ENCODE results near the gene F8A2.
"Not testable (repeated sequence)": the region's sequence is repeated elsewhere in the genome, so short reads cannot be mapped to it uniquely, and the experiment has no call there.

The F8A2 gene

DNA sequence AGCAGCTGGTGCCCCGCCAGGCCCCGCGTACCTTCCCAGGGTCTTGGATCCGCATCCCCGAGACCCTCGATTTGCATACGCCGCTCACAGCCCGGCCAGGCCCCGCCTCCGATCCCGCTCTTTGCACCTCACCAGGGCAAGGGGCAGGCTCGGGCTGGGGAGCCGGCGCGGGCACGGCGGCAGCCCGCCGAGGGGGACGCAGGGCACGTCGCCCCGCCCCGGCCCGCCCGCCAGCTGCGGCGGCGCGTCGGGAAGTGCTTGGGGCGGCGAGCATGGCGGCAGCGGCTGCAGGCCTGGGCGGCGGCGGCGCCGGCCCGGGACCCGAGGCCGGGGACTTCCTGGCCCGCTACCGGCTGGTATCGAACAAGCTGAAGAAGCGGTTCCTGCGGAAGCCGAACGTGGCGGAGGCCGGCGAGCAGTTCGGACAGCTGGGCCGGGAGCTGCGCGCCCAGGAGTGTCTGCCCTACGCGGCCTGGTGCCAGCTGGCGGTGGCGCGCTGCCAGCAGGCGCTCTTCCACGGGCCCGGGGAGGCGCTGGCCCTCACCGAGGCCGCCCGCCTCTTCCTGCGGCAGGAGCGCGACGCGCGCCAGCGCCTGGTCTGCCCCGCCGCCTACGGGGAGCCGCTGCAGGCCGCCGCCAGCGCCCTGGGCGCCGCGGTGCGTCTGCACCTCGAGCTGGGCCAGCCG is at the start of gene F8A2:
Gene F8A2, plus strand, starts transcription at position 253 of the 686 bp plus-strand sequence. Its CDS starts 20 bp downstream, at position 273.
- DNase-seq (ENCODE audit: low read depth in 2 of 2) = not testable (repeated sequence)

DNA sequence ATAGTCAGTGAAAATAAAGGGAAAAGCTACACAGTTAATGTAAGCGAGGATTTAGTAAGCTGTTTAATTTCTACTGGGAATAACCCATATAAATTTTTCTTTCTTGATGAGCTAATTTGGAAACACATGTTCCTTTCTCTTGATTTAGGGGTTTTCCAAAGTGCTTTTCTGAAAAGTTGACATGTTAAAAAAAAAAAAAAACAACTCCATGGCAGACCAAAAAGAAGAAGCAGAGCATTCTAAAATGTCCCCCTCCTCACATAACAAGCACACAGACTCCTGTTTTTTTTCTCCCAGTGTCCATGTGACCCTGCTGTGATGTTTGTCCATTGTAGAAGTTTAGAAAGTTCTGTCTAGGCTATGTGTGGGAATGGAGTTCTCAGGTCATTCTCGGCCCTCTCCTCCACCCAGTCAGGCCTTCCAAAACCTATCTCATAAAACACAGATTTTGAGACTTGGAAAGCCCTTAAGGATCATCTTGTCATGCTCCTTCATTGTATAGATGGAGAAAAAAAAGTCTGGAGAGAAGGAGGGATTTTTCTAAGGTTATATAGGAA is 48.3 kb upstream of the F8A2 start:
- no peak for DNase-seq (ENCODE audit: low read depth in 2 of 2)

DNA sequence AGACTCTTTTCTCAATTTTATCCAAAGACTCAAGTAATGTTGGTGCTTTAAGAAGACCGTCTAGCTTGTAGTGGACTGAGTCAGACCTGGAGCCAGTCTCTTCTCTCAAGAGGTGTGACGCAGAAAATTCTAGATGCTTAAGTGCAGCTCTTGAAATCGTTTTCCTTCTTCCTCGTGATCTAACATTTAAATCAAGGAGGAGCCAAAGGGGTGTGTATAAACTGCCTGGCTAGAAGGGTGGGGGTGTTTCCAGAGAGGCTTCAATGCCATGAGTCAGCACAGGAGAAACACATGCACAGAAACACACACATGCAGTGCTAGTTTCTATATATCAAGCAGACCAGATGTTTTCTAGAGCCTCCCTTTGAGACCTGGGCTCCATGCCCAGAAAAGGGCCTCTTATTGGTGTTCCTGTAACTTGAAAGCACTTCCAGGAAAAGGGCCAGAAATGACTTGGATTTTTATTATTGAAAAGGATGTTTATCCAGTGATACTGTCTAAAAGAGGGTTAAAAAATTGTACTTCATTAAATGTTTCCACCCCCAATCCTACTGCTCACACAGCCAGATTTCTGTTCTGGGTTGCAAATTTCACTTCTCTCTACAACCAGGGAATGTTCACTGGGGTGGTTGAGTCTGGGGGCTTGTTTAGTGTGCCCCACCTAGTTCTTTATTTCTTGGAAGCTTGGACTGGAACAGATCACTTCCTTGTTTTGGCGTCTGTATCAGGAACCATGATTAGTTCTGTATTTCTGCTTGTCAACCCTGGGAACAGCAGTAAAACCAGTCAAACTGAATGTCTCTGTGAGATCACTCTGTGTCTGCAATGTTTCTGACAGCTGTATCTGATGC is 47.2 kb upstream of the F8A2 start, which contains the start of gene CLIC2:
Gene CLIC2, minus strand, starts transcription at position 129 of the 851 bp plus-strand sequence. CDS start 187 bp downstream, outside the sequence.
- DNase-seq (ENCODE audit: low read depth in 2 of 2) = peak; percentile 71 to 73

DNA sequence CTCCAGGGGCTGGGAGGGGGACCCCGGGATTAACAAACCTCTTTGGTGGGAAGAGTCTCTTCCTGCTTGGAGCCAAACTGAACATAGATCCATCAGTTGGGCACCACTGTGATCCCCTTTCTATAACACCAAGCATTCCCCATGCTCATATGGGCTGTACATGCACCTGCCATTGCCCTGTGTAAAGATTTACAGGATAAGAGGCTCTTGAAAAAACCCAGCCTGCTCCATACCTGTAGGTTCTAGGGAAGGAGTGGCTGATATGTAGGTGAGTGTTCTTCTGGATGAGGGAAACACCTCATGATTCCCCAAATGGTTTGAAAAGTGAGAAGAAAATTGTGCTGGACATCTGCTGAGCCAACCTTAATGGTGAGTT is 46.6 kb upstream of the F8A2 start:
- not testable (repeated sequence) for DNase-seq (ENCODE audit: low read depth in 2 of 2)

DNA sequence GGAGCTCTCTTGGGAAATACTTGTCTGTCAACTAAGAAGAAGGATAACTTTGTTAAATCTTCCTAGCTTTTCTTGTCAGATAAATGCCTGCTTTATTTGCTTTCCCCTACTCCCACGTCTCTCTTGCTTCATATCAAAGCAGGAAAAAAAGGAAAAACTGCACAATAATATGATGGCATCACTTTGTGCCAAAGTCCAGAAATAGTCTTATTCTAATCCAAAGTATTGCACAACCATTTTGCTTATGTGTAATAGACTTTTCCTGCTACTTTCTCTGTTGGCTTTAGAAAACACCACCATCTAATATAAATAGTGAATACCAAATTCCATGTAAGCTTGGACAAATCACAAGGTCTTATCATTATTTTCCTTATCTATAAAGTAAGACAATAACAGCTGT is 36.2 kb upstream of the F8A2 start:
- not testable (repeated sequence) for DNase-seq (ENCODE audit: low read depth in 2 of 2)

DNA sequence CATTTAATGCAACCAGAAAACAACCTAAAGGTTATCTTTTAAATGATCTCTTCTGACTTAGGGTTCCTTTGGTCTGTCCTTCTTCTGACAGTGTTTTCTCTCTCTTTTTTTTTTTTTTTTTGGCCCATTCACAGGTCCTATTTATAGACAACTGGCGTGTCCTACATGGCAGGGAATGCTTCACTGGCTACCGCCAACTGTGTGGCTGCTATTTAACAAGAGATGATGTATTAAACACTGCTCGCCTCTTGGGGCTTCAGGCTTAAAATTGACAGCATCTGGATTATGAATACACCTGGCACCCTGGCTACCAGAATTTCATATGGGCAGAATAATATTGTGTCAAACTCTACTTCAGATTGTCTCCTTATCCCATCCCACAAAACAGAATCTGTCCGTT is 32.4 kb upstream of the F8A2 start:
- not testable (repeated sequence) for DNase-seq (ENCODE audit: low read depth in 2 of 2)

DNA sequence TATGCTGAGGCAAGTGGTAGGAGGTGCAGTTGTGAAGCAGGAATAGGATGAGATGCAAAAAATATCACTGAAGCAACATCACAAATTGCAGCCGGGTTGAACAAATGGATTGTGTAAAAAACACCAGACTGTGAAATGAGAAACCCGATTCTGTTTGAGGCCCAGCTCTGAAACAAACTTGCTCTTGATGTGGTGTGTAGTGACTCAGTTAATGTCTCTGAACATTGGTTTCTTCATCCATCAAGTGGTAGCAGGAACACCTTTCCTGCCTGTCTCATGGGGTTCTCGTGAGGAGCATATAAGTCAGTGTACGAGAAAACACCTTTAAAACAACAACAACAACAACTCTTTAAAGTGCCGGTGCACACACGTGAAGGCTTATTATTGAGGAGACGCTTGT is 18.2 kb upstream of the F8A2 start:
- DNase-seq (ENCODE audit: low read depth in 2 of 2) = not testable (repeated sequence)

DNA sequence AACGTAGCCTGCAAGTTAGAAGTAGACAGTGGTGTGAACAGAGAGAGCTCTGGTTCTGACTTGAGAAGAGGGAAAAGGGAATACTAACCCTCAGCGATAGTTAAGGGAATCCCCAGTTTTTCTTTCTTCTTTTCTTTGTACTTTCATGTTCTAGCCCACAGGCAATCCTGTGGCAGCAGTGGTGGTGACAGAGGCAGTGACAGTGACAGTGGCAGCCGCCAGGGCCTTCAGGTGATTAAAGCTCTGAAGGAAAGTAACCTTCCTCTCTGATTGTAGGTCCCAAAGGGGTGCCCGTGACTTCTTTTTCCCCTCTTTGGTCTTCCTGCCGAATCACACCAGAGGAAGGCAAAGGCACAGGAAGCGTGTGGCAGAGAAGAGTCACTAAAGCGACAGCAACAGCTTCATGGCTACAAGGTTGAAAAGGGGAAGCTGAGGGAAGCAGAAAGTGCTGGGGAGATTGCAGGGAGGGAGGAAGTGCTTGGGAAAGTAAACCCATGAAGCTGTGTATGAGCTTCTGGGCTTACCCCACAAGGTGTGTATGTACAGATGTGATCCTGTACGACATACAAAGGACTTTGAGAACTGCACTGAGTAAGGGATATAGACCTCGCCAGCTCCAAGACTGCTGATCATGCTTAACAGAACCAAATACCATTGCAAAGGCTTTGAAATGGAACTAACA is 8.0 kb upstream of the F8A2 start:
- DNase-seq (ENCODE audit: low read depth in 2 of 2) = not testable (repeated sequence)

DNA sequence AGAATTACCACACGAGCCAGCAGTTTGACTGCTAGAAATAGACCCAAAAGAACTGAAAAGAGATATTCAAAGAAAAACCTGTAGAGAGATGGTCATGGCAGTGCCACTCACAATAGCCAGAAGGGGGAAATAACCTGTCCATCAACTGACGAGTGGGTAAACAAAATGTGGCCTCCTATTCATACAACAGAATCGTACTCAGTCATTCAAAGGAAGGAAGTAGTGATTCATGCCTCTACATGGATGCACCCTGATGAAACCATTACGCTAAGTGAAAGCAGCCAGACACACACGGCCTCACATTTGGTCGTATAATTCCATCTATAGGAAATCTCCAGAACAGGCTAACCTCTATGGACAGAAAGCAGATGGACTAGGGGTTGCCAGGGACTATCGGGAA is 2.1 kb upstream of the F8A2 start:
- DNase-seq (ENCODE audit: low read depth in 2 of 2) = not testable (repeated sequence)

DNA sequence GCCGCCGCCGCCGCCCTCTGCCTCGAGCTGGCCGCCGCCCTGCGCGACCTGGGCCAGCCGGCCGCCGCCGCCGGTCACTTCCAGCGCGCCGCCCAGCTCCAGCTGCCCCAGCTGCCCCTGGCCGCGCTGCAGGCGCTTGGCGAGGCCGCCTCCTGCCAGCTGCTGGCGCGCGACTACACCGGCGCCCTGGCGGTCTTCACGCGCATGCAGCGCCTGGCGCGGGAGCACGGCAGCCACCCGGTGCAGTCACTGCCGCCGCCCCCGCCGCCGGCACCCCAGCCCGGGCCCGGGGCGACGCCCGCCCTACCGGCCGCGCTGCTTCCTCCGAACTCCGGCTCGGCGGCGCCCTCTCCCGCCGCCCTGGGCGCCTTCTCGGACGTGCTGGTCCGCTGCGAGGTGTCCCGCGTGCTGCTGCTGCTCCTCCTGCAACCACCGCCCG is 653 bp downstream of the F8A2 start:
- DNase-seq (ENCODE audit: low read depth in 2 of 2) = not testable (repeated sequence)

DNA sequence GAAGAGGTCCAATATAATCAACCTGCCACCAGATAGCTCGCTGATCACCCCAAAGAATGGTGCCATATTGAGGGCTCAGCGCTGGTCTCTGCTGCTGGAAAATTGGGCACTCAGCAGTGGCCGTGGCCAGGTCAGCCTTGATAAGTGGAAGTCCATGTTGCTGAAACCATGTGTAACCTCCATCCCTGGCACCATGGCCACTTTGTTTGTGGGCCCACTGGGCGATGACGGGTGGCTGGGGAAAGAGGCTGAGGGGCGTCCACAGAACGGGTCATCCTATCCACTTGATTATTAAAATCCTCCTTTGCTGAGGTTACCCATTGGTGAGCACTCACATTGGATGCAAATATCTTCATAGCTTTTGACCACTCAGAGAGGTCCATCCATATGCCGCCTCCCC is 7.7 kb downstream of the F8A2 start:
- no peak for DNase-seq (ENCODE audit: low read depth in 2 of 2)

DNA sequence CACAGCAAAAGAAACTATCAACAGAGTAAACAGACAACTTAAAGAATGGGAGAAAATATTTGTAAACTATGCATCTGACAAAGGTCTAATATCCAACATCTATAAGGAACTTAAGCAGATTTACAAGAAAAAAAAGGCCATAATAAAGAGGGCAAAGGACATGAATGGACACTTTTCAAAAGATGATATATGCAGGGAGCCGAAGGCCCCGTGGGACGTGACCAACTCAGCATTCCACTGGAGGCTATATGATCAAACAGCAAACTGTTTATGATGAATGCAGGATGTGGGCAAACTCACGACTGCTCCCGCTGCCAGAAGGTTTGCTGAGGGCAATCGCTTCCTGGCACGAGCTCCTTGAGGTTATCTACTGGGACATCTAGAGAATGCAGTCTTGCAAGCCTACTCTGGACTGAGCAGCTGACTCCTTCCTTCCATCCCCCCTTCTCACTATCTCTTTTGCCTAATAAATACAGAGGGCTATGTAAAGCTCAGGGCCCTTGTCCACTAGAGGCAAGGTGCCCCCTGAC is 12.9 kb downstream of the F8A2 start:
- not testable (repeated sequence) for DNase-seq (ENCODE audit: low read depth in 2 of 2)

DNA sequence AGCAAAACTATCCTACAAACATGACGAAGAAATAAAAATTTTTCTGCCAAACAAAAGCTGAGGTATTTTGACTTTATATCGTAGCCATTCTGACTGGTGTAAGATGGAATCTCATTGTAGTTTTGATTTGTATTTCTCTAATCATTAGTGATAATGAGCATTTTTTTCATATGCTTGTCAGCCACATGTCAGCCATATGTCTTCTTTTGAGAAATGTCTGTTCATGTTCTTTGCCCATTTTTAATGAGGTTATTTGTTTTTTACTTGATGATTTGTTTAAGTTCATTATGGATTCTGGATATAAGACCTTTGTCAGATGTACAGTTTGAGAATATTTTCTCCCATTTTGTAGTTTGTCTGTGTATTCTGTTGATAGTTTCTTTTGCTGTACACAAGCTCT is 24.5 kb downstream of the F8A2 start:
- DNase-seq (ENCODE audit: low read depth in 2 of 2) = no peak

DNA sequence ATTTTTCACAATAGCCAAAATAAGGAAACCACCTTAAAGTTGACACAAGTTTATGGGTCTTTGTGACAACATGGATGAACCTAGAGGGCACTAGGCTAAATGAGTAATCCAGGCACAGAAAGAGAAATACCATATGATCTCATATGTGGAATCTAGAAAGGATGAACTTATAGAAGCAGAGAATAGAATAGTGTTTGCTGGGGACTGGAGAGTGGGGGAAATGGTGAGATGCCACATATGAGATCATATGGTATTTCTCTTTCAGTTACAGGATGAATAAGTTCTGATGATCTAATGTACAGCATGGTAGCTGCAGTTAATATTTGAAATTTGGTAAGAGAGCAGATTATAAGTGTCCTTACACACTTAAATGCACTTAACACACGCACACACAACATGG is 35.9 kb downstream of the F8A2 start:
- DNase-seq (ENCODE audit: low read depth in 2 of 2) = no peak
